ENCODE measurements around the gene SLBP. TPM values are rescaled to one million over a fixed set of nuclear protein-coding genes. Genes with fewer than 3 reads are reported as not detected.
"Not testable (repeated sequence)": the region's sequence is repeated elsewhere in the genome, so short reads cannot be mapped to it uniquely, and the experiment has no call there.

SLBP gene
- total RNA-seq, 2 donors from 2014 or later = 30.1 to 56.9 TPM

DNA sequence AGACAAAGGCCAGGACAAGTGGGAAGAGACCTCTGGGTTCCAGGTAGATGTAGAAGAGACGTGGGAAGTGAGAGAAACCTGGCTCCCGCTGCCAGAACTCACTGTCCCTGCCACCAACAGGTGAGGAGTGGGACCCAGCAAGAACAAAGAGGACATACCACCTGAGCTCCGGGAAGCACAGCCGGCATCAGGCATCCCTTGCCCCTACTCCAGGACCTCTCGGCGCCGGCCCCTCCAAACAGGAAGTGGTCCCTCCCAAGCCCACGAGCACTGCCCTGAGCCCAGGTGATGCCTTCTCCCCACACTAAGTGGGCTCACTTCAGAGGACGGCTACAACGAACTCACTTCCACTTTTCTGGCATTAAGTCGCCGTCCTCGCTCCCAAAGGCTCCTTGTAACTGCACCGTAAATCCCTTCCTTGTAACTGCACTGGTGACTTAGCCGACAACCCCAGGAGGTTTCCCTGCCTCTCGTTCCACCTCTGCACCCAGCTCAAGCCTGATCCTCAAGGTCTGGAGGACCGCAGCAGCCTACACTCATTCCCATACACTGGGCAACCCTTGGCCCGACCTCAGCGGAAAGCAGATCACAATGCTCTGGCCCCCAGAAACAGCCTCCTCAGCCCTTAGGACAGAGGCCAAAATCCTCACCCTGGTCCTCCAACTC is 36.9 kb downstream of the SLBP start:
- TF ChIP-seq CTCF (IDR thresholded peaks at IDR 0.05) = no peak
- no peak for DNase-seq
- Histone ChIP-seq H3K4me1 (no peaks in the 10 kb centered on the region), H3K27me3 (no peaks in the 10 kb centered on the region), H3K36me3 (no peaks in the 10 kb centered on the region), H3K9ac (ENCODE audit: low read depth in 2 of 2, low read length in 2 of 2) (no peak overlapping the region), H3K4me3 (no peak overlapping the region), H3K27ac (no peak overlapping the region), H3K9me3 (no peaks in the 10 kb centered on the region)
- intact Hi-C loops (cut with DNase I) = no loop called here

GRCh38 chr4:1674682-1675081 is 37.4 kb downstream of the SLBP start:
- no peak for DNase-seq
- intact Hi-C loops (cut with DNase I) = no loop called here
- H3K4me3 ChIP-seq = no peak overlapping the region

DNA sequence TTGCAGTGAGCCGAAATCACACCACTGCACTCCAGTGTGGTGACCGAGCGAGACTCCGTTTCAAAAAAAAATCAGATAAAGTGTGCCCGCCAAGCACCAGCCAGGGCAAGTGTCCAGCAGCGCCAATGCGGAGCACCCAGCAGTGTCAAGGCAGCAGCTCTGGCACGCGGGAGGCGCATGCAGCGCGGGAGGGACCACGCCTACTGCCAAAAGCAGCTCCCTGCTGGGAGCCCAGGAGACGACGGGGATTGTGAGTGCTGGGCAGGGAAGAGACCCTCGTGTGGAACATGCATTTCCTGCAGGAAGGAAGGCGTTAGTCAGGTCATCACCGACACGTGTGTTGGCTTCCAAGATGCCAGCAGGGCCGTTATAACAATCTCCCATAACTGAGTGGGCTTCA is 38.4 kb downstream of the SLBP start:
- intact Hi-C loops (cut with DNase I) = no loop called here
- no peaks in the 10 kb centered on the region for H3K36me3 ChIP-seq
- no peak overlapping the region for H3K9ac ChIP-seq (ENCODE audit: low read depth in 2 of 2, low read length in 2 of 2)
- H3K4me3 ChIP-seq = no peak overlapping the region
- no peaks in the 10 kb centered on the region for H3K9me3 ChIP-seq
- H3K27ac ChIP-seq = no peak overlapping the region
- no peaks in the 10 kb centered on the region for H3K27me3 ChIP-seq
- H3K4me1 ChIP-seq = no peaks in the 10 kb centered on the region
- no peak for DNase-seq
- no peak for TF ChIP-seq CTCF (IDR thresholded peaks at IDR 0.05)

More at GRCh38 chr4:1674682-1675081, 37.4 kb downstream of the SLBP start:
- no peak overlapping the region for H3K9ac ChIP-seq (ENCODE audit: low read depth in 2 of 2, low read length in 2 of 2)
- no peak overlapping the region for H3K27ac ChIP-seq
- no peaks in the 10 kb centered on the region for H3K9me3 ChIP-seq
- no peaks in the 10 kb centered on the region for H3K4me1 ChIP-seq
- no peaks in the 10 kb centered on the region for H3K27me3 ChIP-seq
- TF ChIP-seq CTCF (IDR thresholded peaks at IDR 0.05) = no peak
- H3K36me3 ChIP-seq = no peaks in the 10 kb centered on the region

DNA sequence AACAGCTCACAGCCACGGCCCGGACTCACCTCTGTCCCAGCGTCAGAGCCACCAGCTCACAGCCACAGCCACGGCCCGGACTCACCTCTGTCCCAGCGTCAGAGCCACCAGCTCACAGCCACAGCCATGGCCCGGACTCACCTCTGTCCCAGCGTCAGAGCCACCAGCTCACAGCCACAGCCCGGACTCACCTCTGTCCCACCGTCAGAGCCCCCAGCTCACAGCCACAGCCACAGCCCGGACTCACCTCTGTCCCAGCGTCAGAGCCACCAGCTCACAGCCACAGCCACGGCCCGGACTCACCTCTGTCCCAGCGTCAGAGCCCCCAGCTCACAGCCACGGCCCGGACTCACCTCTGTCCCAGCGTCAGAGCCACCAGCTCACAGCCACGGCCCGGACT is 41.1 kb downstream of the SLBP start:
- DNase-seq; intact Hi-C loops (cut with DNase I): not testable (repeated sequence)

GRCh38 chr4:1670279-1670678 is 41.8 kb downstream of the SLBP start:
- Histone ChIP-seq H3K27ac (no peak overlapping the region), H3K36me3 (no peaks in the 10 kb centered on the region), H3K4me1 (no peaks in the 10 kb centered on the region), H3K9ac (ENCODE audit: low read depth in 2 of 2, low read length in 2 of 2) (no peak overlapping the region), H3K9me3 (no peaks in the 10 kb centered on the region), H3K27me3 (no peaks in the 10 kb centered on the region), H3K4me3 (no peak overlapping the region)
- TF ChIP-seq CTCF (IDR thresholded peaks at IDR 0.05) = no peak
- intact Hi-C loops (cut with DNase I) = no loop called here
- DNase-seq = no peak

More for the DNA sequence above, 41.1 kb downstream of the SLBP start:
- H3K4me1 ChIP-seq; H3K36me3 ChIP-seq; H3K4me3 ChIP-seq; H3K27ac ChIP-seq; H3K27me3 ChIP-seq; H3K9ac ChIP-seq (ENCODE audit: low read depth in 2 of 2, low read length in 2 of 2); H3K9me3 ChIP-seq: not testable (repeated sequence)

DNA sequence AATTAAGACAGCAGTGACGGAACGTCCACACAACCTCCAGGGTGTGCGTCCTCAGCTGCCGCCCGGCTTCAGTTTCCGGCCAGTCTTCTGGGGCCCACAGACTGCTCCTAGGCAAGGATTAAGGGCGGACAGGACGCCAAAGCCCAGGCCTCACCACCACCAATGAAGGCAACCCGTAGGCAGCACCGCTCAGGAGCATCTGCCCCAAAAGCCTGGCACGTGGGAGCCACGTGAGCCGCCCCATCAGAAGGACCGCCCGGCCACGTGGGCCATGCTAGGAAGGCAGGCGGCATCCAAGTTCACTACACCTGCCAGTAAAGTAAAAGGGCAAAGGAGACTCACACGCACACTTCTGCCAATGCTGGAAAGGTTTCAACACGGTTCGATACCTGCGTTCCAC is 42.3 kb downstream of the SLBP start:
- Histone ChIP-seq H3K27me3 (no peaks in the 10 kb centered on the region), H3K36me3 (no peaks in the 10 kb centered on the region), H3K27ac (no peak overlapping the region), H3K4me1 (no peaks in the 10 kb centered on the region), H3K9ac (ENCODE audit: low read depth in 2 of 2, low read length in 2 of 2) (no peak overlapping the region), H3K4me3 (no peak overlapping the region), H3K9me3 (no peaks in the 10 kb centered on the region)
- no peak for DNase-seq
- no peak for TF ChIP-seq CTCF (IDR thresholded peaks at IDR 0.05)
- intact Hi-C loops (cut with DNase I) = no loop called here

Measured in colonic mucosa (tissue), 4 donors.